Measurements from ENCODE around the gene HPCAL4.

HPCAL4 gene

DNA sequence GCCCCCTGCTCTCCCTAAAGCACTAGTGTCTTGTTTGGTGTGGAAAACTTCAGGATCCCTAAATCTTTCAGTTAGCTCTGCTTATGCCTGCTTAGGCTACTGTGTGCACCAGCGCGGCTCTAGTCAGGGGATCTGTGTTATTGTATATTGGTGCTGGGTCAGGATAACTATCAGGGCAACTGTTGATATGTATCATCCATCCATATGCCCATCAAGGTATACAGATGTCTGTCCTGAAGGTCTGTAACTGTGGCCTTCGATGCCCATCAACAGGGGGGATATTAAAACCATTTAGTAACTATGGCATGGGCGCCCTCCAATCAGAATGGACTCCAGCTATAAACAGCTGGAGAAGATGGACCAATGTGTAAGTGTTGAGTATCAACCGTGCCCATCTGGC lies 31.7 kb downstream of the HPCAL4 start:
- DNase-seq = no peak
- Histone ChIP-seq H3K36me3 (replicated peaks; ENCODE audit: insufficient read depth, low read length) (no peaks in the 10 kb centered on the region), H3F3A (ENCODE audit: insufficient read depth, low read length) (no peaks in the 10 kb centered on the region), H4K20me1 (ENCODE audit: insufficient read depth, low read length) (no peaks in the 10 kb centered on the region), H2AFZ (ENCODE audit: low read length) (no peak overlapping the region), H3K4me1 (ENCODE audit: low read length) (peaks cover 6% of the 10 kb centered on the region; the same call in 1 of the 2 replicates), H3K9me3 (replicated peaks; ENCODE audit: insufficient read depth, low read length) (no peaks in the 10 kb centered on the region), H3K9me2 (replicated peaks; ENCODE audit: insufficient read depth, low read length) (no peaks in the 10 kb centered on the region), H3K79me2 (ENCODE audit: low read length) (no peaks in the 10 kb centered on the region), H3K4me3 (ENCODE audit: low read length) (no peak overlapping the region), H3K27me3 (replicated peaks; ENCODE audit: insufficient read depth, low read length) (no peaks in the 10 kb centered on the region), H3K4me2 (ENCODE audit: low read depth, low read length) (no peak overlapping the region), H3K9ac (ENCODE audit: low read length) (no peak overlapping the region), H3K27ac (ENCODE audit: low read length) (no peak overlapping the region)
- TF ChIP-seq EZH2phosphoT487 (IDR thresholded peaks at IDR 0.05; ENCODE audit: low read length) (no peak), EZH2 (optimal IDR thresholded peaks at IDR 0.05; ENCODE audit: low read depth, low read length) (no peak), CTCF (IDR thresholded peaks at IDR 0.05; ENCODE audit: low read length) (no peak)

DNA sequence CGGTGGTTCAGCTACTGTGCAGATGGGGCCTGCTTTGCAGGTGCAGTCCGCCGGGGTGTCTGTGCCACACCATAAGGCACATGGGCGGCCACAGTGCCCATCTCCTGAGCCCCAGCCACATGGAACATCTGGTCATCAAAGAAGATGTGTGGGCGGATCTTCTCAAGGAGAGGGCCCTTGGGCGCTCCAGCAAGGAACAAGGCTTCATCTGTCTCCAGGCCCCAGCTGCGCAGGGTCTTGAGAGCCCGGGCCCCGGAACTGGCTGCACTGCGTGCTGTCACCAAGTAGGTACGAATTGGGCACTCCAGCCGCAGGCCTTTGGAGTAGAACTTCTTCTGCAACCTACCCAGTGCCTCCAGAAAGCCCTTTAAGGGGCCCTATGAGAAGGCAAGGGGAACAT lies 32.1 kb downstream of the HPCAL4 start:
- H3K4me3 ChIP-seq (ENCODE audit: low read length) = no peak overlapping the region
- H3K9me2 ChIP-seq (replicated peaks; ENCODE audit: insufficient read depth, low read length) = no peaks in the 10 kb centered on the region
- DNase-seq = no peak
- TF ChIP-seq CTCF (IDR thresholded peaks at IDR 0.05; ENCODE audit: low read length) = no peak
- no peak for TF ChIP-seq EZH2 (optimal IDR thresholded peaks at IDR 0.05; ENCODE audit: low read depth, low read length)
- TF ChIP-seq EZH2phosphoT487 (IDR thresholded peaks at IDR 0.05; ENCODE audit: low read length) = no peak
- H3K9me3 ChIP-seq (replicated peaks; ENCODE audit: insufficient read depth, low read length) = no peaks in the 10 kb centered on the region
- no peaks in the 10 kb centered on the region for H3K27me3 ChIP-seq (replicated peaks; ENCODE audit: insufficient read depth, low read length)
- no peaks in the 10 kb centered on the region for H3K79me2 ChIP-seq (ENCODE audit: low read length)
- no peak overlapping the region for H2AFZ ChIP-seq (ENCODE audit: low read length)
- H4K20me1 ChIP-seq (ENCODE audit: insufficient read depth, low read length) = no peaks in the 10 kb centered on the region
- no peak overlapping the region for H3K9ac ChIP-seq (ENCODE audit: low read length)
- H3K4me1 ChIP-seq (ENCODE audit: low read length) = peaks cover 6% of the 10 kb centered on the region; the same call in 1 of the 2 replicates
- H3K36me3 ChIP-seq (replicated peaks; ENCODE audit: insufficient read depth, low read length) = no peaks in the 10 kb centered on the region
- no peak overlapping the region for H3K27ac ChIP-seq (ENCODE audit: low read length)
- H3F3A ChIP-seq (ENCODE audit: insufficient read depth, low read length) = no peaks in the 10 kb centered on the region
- no peak overlapping the region for H3K4me2 ChIP-seq (ENCODE audit: low read depth, low read length)

GRCh38 chr1:39657923-39658485 lies 33.2 kb downstream of the HPCAL4 start:
- Histone ChIP-seq H3K9ac (ENCODE audit: low read length) (no peak overlapping the region), H3K4me3 (ENCODE audit: low read length) (peak overlapping the region; percentile 29; the same call in 1 of the 2 replicates), H3K9me3 (replicated peaks; ENCODE audit: insufficient read depth, low read length) (no peaks in the 10 kb centered on the region), H3K4me2 (ENCODE audit: low read depth, low read length) (peak overlapping the region; percentile 79), H2AFZ (ENCODE audit: low read length) (peak overlapping the region; percentile 98), H3K79me2 (ENCODE audit: low read length) (no peaks in the 10 kb centered on the region), H3F3A (ENCODE audit: insufficient read depth, low read length) (no peaks in the 10 kb centered on the region), H4K20me1 (ENCODE audit: insufficient read depth, low read length) (no peaks in the 10 kb centered on the region), H3K27me3 (replicated peaks; ENCODE audit: insufficient read depth, low read length) (no peaks in the 10 kb centered on the region), H3K9me2 (replicated peaks; ENCODE audit: insufficient read depth, low read length) (no peaks in the 10 kb centered on the region), H3K4me1 (ENCODE audit: low read length) (peaks cover 15% of the 10 kb centered on the region), H3K27ac (ENCODE audit: low read length) (no peak overlapping the region), H3K36me3 (replicated peaks; ENCODE audit: insufficient read depth, low read length) (no peaks in the 10 kb centered on the region)
- TF ChIP-seq CTCF (IDR thresholded peaks at IDR 0.05; ENCODE audit: low read length) = peak; percentile 95
- TF ChIP-seq EZH2phosphoT487 (IDR thresholded peaks at IDR 0.05; ENCODE audit: low read length) = no peak
- TF ChIP-seq EZH2 (optimal IDR thresholded peaks at IDR 0.05; ENCODE audit: low read depth, low read length) = no peak
- peak; percentile 78 for DNase-seq
